ENCODE measurements around the gene NINL. TPM values are rescaled to one million over a fixed set of nuclear protein-coding genes. Genes with fewer than 3 reads are reported as not detected.

The NINL gene
- total and polyA plus RNA-seq, 7 donors = 2.4 to 19.9 (median 9.6) TPM

DNA sequence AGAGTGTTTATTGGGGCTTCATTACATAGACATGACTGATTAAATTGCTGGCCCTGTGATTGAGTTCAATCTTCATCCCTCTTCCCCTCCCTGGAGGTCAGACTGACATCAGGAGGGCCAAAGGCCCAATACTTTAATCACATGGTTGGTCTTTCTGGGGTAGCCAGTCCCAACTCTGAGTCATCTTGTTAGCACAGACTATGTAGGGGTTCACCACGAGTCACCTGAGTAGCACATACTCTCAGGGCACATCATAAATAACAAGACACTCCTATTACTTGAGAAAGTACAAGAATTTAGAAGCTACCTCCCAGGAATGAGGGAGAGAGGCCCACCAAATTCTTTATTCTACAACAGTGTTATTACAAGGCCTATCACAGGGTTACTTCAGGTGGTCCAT, 166.6 kb downstream of the NINL start:
- Histone ChIP-seq H3K27me3 (no peaks in the 10 kb centered on the region), H3K9me3 (no peaks in the 10 kb centered on the region), H3K36me3 (no peaks in the 10 kb centered on the region), H3K4me1 (no peaks in the 10 kb centered on the region), H3K4me3 (no peak overlapping the region), H3K27ac (no peak overlapping the region)
- WGBS, 2 donors = 85 to 93% methylated on average over 1 of the region's 1 CpG
- TF ChIP-seq EP300 (IDR thresholded peaks at IDR 0.05) = no peak
- TF ChIP-seq POLR2AphosphoS5 (IDR thresholded peaks at IDR 0.05) = no peak
- TF ChIP-seq CTCF (IDR thresholded peaks at IDR 0.05) = no peak
- intact Hi-C loops (cut with DNase I) = no loop called here
- DNase-seq = no peak

DNA sequence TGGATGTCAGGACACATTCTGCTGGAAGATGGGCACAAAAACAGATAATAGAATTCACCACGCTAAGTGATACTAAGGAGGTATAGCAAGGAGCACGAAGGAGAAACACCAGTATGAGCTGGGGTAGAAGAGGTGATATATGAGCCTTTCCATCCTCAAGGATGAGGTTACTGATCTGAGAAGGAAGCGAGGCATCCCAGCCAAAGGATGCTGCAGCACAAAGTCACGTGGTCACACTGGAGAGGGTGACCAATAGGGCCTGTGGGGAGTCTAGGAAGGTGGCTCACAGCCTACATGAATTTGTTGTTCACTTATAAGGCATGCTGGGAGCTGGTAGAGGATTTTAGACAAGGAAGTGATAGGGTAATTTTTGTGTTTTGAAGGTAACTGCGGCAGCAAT, 176.4 kb downstream of the NINL start:
- no peak overlapping the region for H3K27ac ChIP-seq
- H3K27me3 ChIP-seq = no peaks in the 10 kb centered on the region
- intact Hi-C loops (cut with DNase I) = no loop called here
- H3K4me1 ChIP-seq = peaks cover 0 to 9% (median 8%) of the 10 kb centered on the region in 4 donors
- 93 to 95% methylated on average over 5 of the region's 5 CpGs for WGBS, 2 donors
- TF ChIP-seq EP300 (IDR thresholded peaks at IDR 0.05) = no peak
- no peak for TF ChIP-seq CTCF (IDR thresholded peaks at IDR 0.05)
- no peak for TF ChIP-seq POLR2A (IDR thresholded peaks at IDR 0.05)
- no peak for TF ChIP-seq POLR2AphosphoS5 (IDR thresholded peaks at IDR 0.05)
- no peak for DNase-seq
- no peak overlapping the region for H3K4me3 ChIP-seq
- no peaks in the 10 kb centered on the region for H3K36me3 ChIP-seq
- H3K9me3 ChIP-seq = peaks cover 0 to under 1% (median 0%) of the 10 kb centered on the region in 4 donors

- TF ChIP-seq EP300 (IDR thresholded peaks at IDR 0.05) (no peak), POLR2A (IDR thresholded peaks at IDR 0.05) (no peak), POLR2AphosphoS5 (IDR thresholded peaks at IDR 0.05) (no peak), CTCF (IDR thresholded peaks at IDR 0.05) (no peak)
- H3K4me3 ChIP-seq = peak overlapping the region; percentile 44 to 65 (median 56)
- H3K36me3 ChIP-seq = no peaks in the 10 kb centered on the region
- H3K4me1 ChIP-seq = peaks cover 0 to 9% (median 8%) of the 10 kb centered on the region in 4 donors
- intact Hi-C loops (cut with DNase I) = no loop called here
- DNase-seq = no peak
- peaks cover 0 to 8% (median 3%) of the 10 kb centered on the region in 4 donors for H3K9me3 ChIP-seq
- 1 to 3% methylated on average over 4 of the region's 4 CpGs for whole genome bisulfite sequencing, 2 donors
- peak overlapping the region in 3 of 4 donors; percentile 40 to 63 (median 62) for H3K27ac ChIP-seq
- no peaks in the 10 kb centered on the region for H3K27me3 ChIP-seq
Measured at GRCh38 chr20:25408170-25408547, 177.2 kb downstream of the NINL start.

DNA sequence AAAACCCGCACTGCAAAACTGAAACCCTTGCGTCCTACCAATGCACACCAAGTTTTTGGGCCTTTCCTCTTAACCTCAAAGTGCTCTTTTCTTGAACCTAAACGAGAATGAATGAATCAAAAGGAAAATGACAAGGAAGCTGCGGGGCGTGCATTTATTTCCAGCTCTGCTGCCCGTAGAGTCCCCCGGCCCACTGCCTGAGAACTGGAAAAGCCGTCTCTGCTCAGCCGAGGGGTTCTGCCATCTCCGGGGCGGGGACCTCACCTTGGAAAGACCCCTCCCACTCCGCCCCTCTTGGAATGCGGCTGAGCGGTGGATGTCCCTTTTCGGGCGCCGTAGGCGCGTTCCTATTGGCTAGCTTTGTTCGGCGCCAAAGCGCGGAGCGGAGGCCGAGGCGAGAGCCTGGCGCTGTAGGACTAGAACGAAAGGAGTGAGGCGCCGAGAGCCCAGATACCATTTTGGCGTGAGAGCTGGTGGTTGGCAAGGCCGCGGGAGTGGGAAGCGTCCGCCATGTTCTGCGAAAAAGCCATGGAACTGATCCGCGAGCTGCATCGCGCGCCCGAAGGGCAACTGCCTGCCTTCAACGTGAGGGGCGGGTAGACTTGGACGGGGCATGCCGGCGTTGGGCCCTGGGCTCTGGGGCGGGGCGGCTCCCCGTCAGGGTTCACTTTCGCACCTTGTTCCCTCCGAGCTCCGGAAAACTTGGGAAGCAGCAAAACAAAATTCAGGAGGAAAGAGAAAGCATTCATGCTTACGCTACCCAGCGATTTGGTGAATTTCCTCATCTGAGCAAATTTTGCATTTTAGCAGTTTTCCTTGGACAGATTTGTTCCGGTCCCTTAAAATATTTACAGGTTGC, 177.8 kb downstream of the NINL start, which contains the start of gene GINS1:
Gene GINS1, plus strand, starts transcription at position 363 of the 859 bp plus-strand sequence. Its CDS starts 148 bp downstream, at position 511.
- peak; percentile 80 for DNase-seq
- H3K27ac ChIP-seq = peak within 1 kb of the TSS in 3 of 4 donors; percentile 40 to 63 (median 62)
- TF ChIP-seq EP300 (IDR thresholded peaks at IDR 0.05) = no peak
- no peak for TF ChIP-seq CTCF (IDR thresholded peaks at IDR 0.05)
- peak; percentile 24 to 71 (median 42) for TF ChIP-seq POLR2AphosphoS5 (IDR thresholded peaks at IDR 0.05)
- no peak for TF ChIP-seq POLR2A (IDR thresholded peaks at IDR 0.05)
- 1% methylated on average over 56 of the region's 56 CpGs for WGBS, 2 donors
- H3K27me3 ChIP-seq = no peaks in the 10 kb centered on the region
- no peaks in the 10 kb centered on the region for H3K36me3 ChIP-seq
- H3K4me1 ChIP-seq = peaks cover 0 to 9% (median 8%) of the 10 kb centered on the region in 4 donors
- intact Hi-C loops (cut with DNase I) = no loop called here
- peaks cover 3 to 14% (median 5%) of the 10 kb centered on the region in 4 donors for H3K9me3 ChIP-seq
- peak within 1 kb of the TSS; percentile 44 to 65 (median 56) for H3K4me3 ChIP-seq

Small RNA genes within 50 kb of the gene (small RNA-seq; reads per million reads assigned to genes)
- 0 reads per million in 3 donors for gene RNU6ATAC17P

Other genes starting within 250 kb of the NINL start
- 10 to 100 TPM; 18.9 to 39.6 (median 34.9) TPM for gene ABHD12, start 194.7 kb downstream of the NINL start, total RNA-seq
- gene ABHD12, start 194.7 kb downstream of the NINL start, polyA plus RNA-seq = 10 to 100 TPM; 27.0 to 49.0 (median 35.7) TPM
- 1 to 10 TPM in 1 of 4 donors, under 1 TPM in 3; 0.28 to 1.4 (median 0.50) TPM for gene GINS1, start 177.9 kb downstream of the NINL start, total RNA-seq
- gene GINS1, start 177.9 kb downstream of the NINL start, polyA plus RNA-seq = 1 to 10 TPM; 1.2 to 7.6 (median 4.2) TPM
- gene NANP, start 38.5 kb upstream of the NINL start, total RNA-seq = 1 to 10 TPM; 3.9 to 5.7 (median 4.8) TPM
- gene NANP, start 38.5 kb upstream of the NINL start, polyA plus RNA-seq = 1 to 10 TPM; 1.2 to 2.7 (median 2.3) TPM
- 10 to 100 TPM; 15.6 to 18.6 (median 17.2) TPM for gene ZNF337, start 111.3 kb upstream of the NINL start, total RNA-seq
- 1 to 10 TPM; 1.8 to 7.1 (median 3.6) TPM for gene ZNF337, start 111.3 kb upstream of the NINL start, polyA plus RNA-seq